ENCODE measurements around the gene ZXDA. TPM values are rescaled to one million over a fixed set of nuclear protein-coding genes. Genes with fewer than 3 reads are reported as not detected.

ZXDA gene
- total and polyA plus RNA-seq, 2 donors (not counting 3 experiments of a cell fraction or from before 2014, with no cell fraction given) = 2.4 to 5.4 TPM

DNA sequence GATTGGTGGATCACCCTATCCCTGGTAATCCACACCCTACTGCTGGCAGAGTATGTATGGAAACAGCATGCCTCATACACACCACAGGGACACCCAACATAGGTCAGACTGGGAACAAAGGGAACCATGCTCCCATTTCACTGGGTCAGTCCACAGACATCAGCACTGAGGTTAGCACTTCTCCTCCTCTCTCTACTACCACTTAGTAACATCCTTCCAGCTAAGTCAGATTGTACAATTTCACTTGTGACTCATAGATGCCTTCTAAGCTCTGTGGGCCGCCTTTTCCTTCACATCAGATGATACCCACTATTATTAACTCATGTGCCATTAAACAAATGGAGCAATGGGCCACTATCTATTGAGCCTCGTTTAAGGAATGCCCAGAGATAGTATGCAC lies 15.5 kb upstream of the ZXDA start:
- CTCF ChIA-PET = interaction anchor here (0.7 kb wide), 1 partner anchor 104 kb away, joined by 3 read pairs; no protein-coding TSS in a partner anchor
- no peak for FAIRE-seq

More for the DNA sequence above, 15.5 kb upstream of the ZXDA start:
- no peak overlapping the region for H3K4me3 ChIP-seq (replicated peaks in 1 of 3; ENCODE audit: insufficient read depth in 1 of 3, low read depth in 1 of 3, low read length in 3 of 3)
- H3K9ac ChIP-seq (replicated peaks; ENCODE audit: extremely low read depth, insufficient read depth, low read length) = no peak overlapping the region
- H2AFZ ChIP-seq (ENCODE audit: low read depth, low read length) = no peak overlapping the region
- DNase-seq (ENCODE audit: low read depth, low spot score) = no peak
- dilution Hi-C loops (cut with MboI; ENCODE audit: extremely low pct_ligation_motif_present, low sequenced_read_pairs) = no loop called here
- no peaks in the 10 kb centered on the region for H3K27me3 ChIP-seq (ENCODE audit: control insufficient read depth in 2 of 2, insufficient read depth in 2 of 2, low read length in 2 of 2)
- H3K79me2 ChIP-seq (ENCODE audit: control insufficient read depth, insufficient read depth, low read length) = no peaks in the 10 kb centered on the region
- no peaks in the 10 kb centered on the region for H4K20me1 ChIP-seq (replicated peaks; ENCODE audit: control insufficient read depth, extremely low read depth, insufficient read depth, low read length)
- POLR2A ChIA-PET = no interaction called here
- no peaks in the 10 kb centered on the region for H3K36me3 ChIP-seq (ENCODE audit: control insufficient read depth in 2 of 2, extremely low read depth in 1 of 2, insufficient read depth in 2 of 2, low read length in 2 of 2)
- H3K9me3 ChIP-seq (replicated peaks; ENCODE audit: control insufficient read depth, insufficient read depth, low read length) = no peaks in the 10 kb centered on the region
- H3K4me2 ChIP-seq (ENCODE audit: insufficient read depth, low read length) = no peak overlapping the region
- no peaks in the 10 kb centered on the region for H3K9me1 ChIP-seq (replicated peaks; ENCODE audit: control insufficient read depth, extremely low read depth, insufficient read depth, low read length)
- TF ChIP-seq, protein P1, sequence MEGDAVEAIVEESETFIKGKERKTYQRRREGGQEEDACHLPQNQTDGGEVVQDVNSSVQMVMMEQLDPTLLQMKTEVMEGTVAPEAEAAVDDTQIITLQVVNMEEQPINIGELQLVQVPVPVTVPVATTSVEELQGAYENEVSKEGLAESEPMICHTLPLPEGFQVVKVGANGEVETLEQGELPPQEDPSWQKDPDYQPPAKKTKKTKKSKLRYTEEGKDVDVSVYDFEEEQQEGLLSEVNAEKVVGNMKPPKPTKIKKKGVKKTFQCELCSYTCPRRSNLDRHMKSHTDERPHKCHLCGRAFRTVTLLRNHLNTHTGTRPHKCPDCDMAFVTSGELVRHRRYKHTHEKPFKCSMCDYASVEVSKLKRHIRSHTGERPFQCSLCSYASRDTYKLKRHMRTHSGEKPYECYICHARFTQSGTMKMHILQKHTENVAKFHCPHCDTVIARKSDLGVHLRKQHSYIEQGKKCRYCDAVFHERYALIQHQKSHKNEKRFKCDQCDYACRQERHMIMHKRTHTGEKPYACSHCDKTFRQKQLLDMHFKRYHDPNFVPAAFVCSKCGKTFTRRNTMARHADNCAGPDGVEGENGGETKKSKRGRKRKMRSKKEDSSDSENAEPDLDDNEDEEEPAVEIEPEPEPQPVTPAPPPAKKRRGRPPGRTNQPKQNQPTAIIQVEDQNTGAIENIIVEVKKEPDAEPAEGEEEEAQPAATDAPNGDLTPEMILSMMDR (IDR thresholded peaks at IDR 0.05; ENCODE audit: extremely low read depth in 1 of 2, insufficient read depth in 1 of 2, low read depth in 1 of 2, low read length in 2 of 2) = no peak
- no peak for TF ChIP-seq GATA2 (IDR thresholded peaks at IDR 0.05; ENCODE audit: insufficient read depth, insufficient read length, low read depth, low read length)
- no peak for TF ChIP-seq JUN (IDR thresholded peaks at IDR 0.05; ENCODE audit: borderline replicate concordance, insufficient read depth, insufficient read length, low read depth)
- no peak for TF ChIP-seq POLR2AphosphoS5 (IDR thresholded peaks at IDR 0.05; ENCODE audit: insufficient read depth, low read depth, low read length)
- TF ChIP-seq FOS (IDR thresholded peaks at IDR 0.05; ENCODE audit: borderline replicate concordance, insufficient read depth, low read length) = no peak
- TF ChIP-seq POLR2A (IDR thresholded peaks at IDR 0.05; ENCODE audit: low read depth, low read length) = no peak
- TF ChIP-seq, protein P2, sequence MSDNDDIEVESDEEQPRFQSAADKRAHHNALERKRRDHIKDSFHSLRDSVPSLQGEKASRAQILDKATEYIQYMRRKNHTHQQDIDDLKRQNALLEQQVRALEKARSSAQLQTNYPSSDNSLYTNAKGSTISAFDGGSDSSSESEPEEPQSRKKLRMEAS (IDR thresholded peaks at IDR 0.05; ENCODE audit: insufficient read depth, insufficient read length) = no peak
- TF ChIP-seq EZH2 (IDR thresholded peaks at IDR 0.05; ENCODE audit: borderline replicate concordance, low read depth, low read length, severe bottlenecking) = no peak
- TF ChIP-seq MYC (IDR thresholded peaks at IDR 0.05; ENCODE audit: low read depth, low read length) = no peak
- intact Hi-C loops (cut with micrococcal nuclease) = no loop called here
- H3K27ac ChIP-seq (ENCODE audit: insufficient read depth, low read depth, low read length) = no peak overlapping the region
- H3K4me1 ChIP-seq (ENCODE audit: control insufficient read depth, extremely low read depth, insufficient read depth, low read length) = no peaks in the 10 kb centered on the region
- no TSS peak for BruUV-seq (replicated peaks)

All from endothelial cell of umbilical vein (primary cell).